Activated CD4-positive, alpha-beta T cell treated with anti-CD3 and anti-CD28 coated beads, Interleukin-2, amount 10 ng/mL, durations not matched to agents 7 days and 5 days (primary cell): ENCODE measurements around the gene GSDMA. TPM values are rescaled to one million over a fixed set of nuclear protein-coding genes. Genes with fewer than 3 reads are reported as not detected.
A peak's percentile ranks its signal among the peaks of the same experiment; 100 is the strongest.

ENCODE experiments used
- CTCF ChIA-PET: fragments of 350-600 bp; sonication (Branson Sonifier 250); formaldehyde crosslinking; loops from one replicate; lab custom pipeline; 2021; ENCODE audit warnings: antibody characterized with exemption; lab: Charles Lee
- POLR2A ChIA-PET: fragments of 350-600 bp; sonication (Branson Sonifier 250); formaldehyde crosslinking; loops from one replicate; lab custom pipeline; 2021; ENCODE audit warnings: antibody characterized with exemption; lab: Charles Lee
- DNase-seq: peaks from one replicate; pipeline ENCODE4 v3.0.0-alpha.2; 2020
- H3K27ac Mint-ChIP-seq: one replicate; pipeline ENCODE4 v1.8.0; 2021; ENCODE audit warnings: mild to moderate bottlenecking, moderate library complexity, mixed read lengths
- H3K27me3 Mint-ChIP-seq: one replicate; pipeline ENCODE4 v1.8.0; 2021; ENCODE audit warnings: mixed read lengths
- H3K36me3 Mint-ChIP-seq: one replicate; pipeline ENCODE4 v1.8.0; 2021; ENCODE audit warnings: low read depth, mixed read lengths
- H3K4me1 Mint-ChIP-seq: one replicate; pipeline ENCODE4 v1.8.0; 2021; ENCODE audit warnings: mixed read lengths
- H3K4me3 Mint-ChIP-seq: one replicate; pipeline ENCODE4 v1.8.0; 2021; ENCODE audit warnings: mild to moderate bottlenecking, moderate library complexity, mixed read lengths
- H3K9me3 Mint-ChIP-seq: one replicate; pipeline ENCODE4 v1.8.0; 2021; ENCODE audit warnings: mixed read lengths
- microRNA-seq: library from miRNA; unstranded; fragments of <30 nt; microRNA quantifications from one replicate; pipeline ENCODE4 v1.2.0, GENCODE V29; 2021; ENCODE audit warnings: borderline microRNAs expressed, borderline replicate concordance
- total RNA-seq, 2 experiments: library from RNA; stranded (reverse); gene quantifications; one replicate each; pipeline ENCODE4 v1.2.3, GENCODE V29; 2021

The GSDMA gene
- total RNA-seq, 2 experiments from 2014 or later, result 0.89 to 1.5 TPM

DNA sequence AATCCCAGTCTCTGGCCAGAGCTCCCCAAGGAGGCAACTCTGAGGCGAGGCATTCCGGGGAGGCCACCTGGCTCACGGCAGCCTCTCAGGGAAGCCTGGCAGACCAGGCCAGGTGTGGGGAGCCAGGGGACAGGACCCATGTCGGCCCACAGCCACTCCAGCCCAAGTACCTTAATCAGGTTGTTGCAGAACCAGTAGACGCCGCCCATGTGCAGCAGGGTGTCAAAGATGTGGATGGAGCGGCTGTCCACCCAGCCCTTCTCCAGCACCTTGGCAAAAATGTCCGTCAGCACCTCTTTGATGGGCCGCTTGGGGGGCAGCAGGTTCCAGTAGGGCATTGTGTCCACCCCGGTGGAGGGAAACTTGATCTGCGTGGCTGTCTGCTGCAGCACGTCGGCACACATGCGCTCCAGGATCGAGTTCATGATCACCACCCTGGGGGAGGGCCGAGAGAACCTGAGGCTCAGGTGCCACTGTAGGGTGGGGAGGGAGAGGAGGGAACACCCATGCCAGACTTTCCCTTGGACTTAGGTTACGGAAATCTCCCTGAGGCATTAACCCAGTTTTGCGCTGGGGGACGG, 60.2 kb downstream of the GSDMA start:
- Mint-ChIP-seq H3K27me3 (no peaks in the 10 kb centered on the region), H3K4me1 (peaks cover 25% of the 10 kb centered on the region), H3K9me3 (no peaks in the 10 kb centered on the region), H3K27ac (no peak overlapping the region), H3K36me3 (peaks cover 35% of the 10 kb centered on the region), H3K4me3 (no peak overlapping the region)
- POLR2A ChIA-PET, result no interaction called here
- CTCF ChIA-PET, result interaction anchor here (0.6 to 1.5 kb wide), 2 partner anchors 10 to 544 kb away, joined by 3 to 4 read pairs; no protein-coding TSS in a partner anchor
- DNase-seq, result no peak

DNA sequence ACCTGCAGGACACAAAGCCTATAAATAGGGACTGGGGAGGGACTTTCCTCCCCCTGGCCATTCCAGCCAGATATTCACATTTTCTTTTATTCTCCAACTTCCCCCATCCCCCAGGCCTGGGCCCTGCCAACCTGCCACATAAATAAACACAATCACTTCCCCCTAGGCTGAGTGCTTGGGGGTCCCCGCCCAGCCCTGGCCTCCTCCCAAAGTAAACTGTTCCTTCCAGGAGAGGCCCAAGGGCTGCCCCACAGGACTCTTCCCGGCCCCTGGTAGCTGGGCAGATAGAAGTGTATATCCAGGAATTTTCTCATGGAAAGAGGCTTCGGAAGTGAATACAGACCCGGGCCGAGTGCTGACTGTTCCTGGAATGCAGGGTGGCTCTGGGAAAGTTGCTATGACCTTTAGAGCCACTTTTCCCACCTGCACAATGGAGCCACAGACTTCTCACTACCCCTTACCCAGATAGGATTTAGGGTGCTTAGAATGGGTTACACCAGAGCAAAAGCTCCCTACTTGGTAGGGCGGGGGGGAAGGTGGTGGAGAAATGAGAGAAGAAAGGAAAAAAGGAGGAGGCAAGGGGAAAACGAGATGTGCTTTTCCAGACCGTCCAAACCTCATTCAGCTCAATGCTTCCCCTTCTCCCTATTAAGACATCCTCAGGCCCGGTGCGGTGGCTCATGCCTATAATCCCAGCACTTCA, 60.9 kb downstream of the GSDMA start:
- Mint-ChIP-seq H3K36me3 (peaks cover 39% of the 10 kb centered on the region), H3K27ac (no peak overlapping the region), H3K27me3 (no peaks in the 10 kb centered on the region), H3K4me3 (no peak overlapping the region), H3K4me1 (peaks cover 25% of the 10 kb centered on the region), H3K9me3 (no peaks in the 10 kb centered on the region)
- no peak for DNase-seq
- CTCF ChIA-PET, result no interaction called here
- POLR2A ChIA-PET, result no interaction called here

DNA sequence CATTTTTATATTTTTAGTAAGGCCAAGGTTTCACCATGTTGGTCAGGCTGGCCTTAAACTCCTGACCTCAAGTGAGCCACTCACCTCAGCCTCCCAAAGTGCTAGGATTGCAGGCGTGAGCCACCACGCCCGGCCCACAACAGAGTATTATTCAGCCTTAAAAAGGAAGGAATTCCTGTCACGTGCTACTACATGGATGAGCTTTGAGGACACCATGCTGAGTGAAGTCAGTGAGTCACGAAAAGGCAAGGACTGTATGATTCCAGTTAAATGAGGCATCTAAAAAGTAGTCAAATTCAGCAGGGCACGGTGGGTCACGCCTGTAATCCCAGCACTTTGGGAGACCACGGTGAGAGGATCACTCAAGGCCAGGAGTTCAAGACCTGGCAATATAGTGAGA, 62.1 kb downstream of the GSDMA start:
- H3K36me3 Mint-ChIP-seq, result peaks cover 46% of the 10 kb centered on the region

DNA sequence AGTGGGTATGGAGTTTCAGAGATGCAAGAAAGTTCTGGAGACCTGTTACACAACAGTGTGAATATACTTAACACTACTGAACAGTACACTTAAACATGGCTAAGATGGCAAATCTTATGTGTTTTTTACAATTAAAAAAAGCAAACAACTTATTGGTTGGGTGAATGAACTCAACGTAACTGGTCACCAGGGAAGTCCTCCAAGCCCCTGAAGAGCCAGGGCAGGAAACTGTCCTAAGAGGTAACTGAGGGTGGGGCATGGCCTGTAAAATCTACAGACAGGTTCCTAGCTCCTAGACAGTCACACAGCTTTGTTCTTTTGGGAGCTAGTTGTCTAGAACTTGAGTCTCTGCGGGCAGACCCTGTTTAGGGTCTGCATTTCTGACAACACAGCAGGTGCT, 62.8 kb downstream of the GSDMA start:
- POLR2A ChIA-PET, result no interaction called here

More for the DNA sequence above, 62.1 kb downstream of the GSDMA start:
- peak overlapping the region; percentile 51 for H3K27ac Mint-ChIP-seq
- H3K4me3 Mint-ChIP-seq, result no peak overlapping the region
- no peak for DNase-seq
- H3K27me3 Mint-ChIP-seq, result no peaks in the 10 kb centered on the region
- peaks cover 25% of the 10 kb centered on the region for H3K4me1 Mint-ChIP-seq
- ChIA-PET CTCF (interaction anchor here (1.1 to 1.9 kb wide), 3 partner anchors 17 to 88 kb away, joined by 3 to 7 read pairs (median 4); no protein-coding TSS in a partner anchor), POLR2A (no interaction called here)
- H3K9me3 Mint-ChIP-seq, result no peaks in the 10 kb centered on the region

DNA sequence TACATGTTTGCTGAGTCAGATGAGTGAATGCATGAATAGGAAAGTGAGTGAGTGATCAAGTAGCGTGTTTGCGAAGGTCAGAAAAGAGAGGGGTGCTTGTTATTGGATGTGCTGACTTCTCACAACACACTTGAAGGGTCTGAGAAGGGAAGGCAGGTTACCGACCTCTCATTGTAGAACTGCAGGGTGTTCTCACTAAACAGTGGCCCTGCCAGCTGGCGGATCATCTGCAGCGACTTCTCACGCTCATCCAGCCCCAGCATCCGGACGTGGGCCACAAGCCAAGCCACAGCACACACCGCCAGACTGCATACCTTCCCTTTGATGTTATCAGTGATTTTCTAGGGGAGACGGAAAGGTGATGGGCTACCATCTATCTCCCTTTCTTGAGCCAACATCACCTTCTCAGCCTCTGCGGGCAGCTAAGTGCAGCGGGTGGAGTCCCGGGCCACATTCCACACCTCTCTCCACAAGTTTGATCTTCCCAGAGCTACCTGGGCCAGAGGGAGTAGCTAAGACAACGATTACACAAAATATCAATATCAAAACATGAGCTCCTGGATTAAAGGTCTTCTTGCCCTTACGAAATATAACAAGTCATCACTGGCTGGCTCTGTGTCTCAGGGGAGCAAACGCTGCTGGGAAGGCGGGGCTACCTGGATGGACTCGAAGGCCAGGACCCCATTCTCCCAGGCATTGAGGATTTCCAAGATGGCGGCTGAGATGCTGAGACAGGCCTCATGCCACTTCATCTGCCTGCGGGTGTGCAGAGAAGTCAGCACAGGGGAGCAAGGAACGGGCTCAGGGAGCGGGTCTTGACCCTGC, 63.4 kb downstream of the GSDMA start:
- CTCF ChIA-PET, result interaction anchor here (0.5 to 2.6 kb wide), 15 partner anchors 9 to 482 kb away, joined by 3 to 13 read pairs (median 5); partner anchors contain the start of genes CSF3 and MED24
- no peaks in the 10 kb centered on the region for H3K9me3 Mint-ChIP-seq
- H3K27me3 Mint-ChIP-seq, result no peaks in the 10 kb centered on the region
- peaks cover 25% of the 10 kb centered on the region for H3K4me1 Mint-ChIP-seq
- peak overlapping the region; percentile 51 for H3K27ac Mint-ChIP-seq
- POLR2A ChIA-PET, result no interaction called here
- peaks cover 47% of the 10 kb centered on the region for H3K36me3 Mint-ChIP-seq
- DNase-seq, result peak; percentile 65
- H3K4me3 Mint-ChIP-seq, result peak overlapping the region; percentile 31

More for the DNA sequence above, 62.8 kb downstream of the GSDMA start:
- Mint-ChIP-seq H3K36me3 (peaks cover 43% of the 10 kb centered on the region), H3K27me3 (no peaks in the 10 kb centered on the region), H3K4me3 (peak overlapping the region; percentile 31), H3K4me1 (peaks cover 25% of the 10 kb centered on the region), H3K27ac (peak overlapping the region; percentile 51), H3K9me3 (no peaks in the 10 kb centered on the region)
- CTCF ChIA-PET, result interaction anchor here (0.6 to 2.6 kb wide), 7 partner anchors 9 to 143 kb away, joined by 3 to 13 read pairs (median 5); partner anchors contain the start of genes CSF3 and MED24
- DNase-seq, result no peak

DNA sequence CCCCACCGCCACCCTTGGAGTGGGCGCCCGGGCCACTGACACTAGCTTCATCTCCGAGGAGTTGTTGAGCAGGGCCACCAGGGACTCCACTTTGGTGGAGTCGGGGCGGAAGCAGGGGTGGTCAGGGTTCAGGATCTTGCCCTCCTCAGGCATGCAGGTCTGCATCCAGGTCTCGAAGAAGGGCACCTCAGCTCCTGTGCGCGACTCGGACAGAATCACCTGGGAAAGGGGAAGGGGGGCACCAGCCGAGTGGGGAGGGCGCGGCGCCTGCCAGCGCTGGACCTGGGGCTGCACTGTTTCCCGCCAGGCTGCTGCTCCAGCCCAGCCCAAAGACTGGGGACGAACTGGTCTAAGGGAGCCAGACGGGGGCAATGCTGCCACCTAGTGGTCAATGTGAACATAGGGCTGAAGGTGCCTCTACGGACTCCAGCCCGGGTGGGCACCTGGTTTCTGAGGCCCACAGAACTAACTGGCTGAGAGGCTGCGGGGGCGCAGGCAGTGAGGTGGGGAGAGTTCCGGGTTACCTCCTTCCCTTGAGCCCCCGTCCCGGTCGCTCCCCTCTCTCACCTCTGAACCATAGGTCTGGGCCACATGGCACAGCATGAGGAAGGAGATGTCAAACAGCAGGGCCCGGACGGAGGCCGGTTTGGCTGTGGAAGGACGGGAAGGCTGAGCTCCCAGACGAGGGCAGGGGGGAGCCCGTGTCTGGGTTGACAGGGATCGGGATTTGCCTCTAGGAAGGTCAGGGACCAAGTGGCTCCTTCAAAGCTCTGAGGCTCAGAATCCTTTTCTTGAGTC, 64.2 kb downstream of the GSDMA start:
- peak; percentile 84 for DNase-seq
- ChIA-PET POLR2A (no interaction called here), CTCF (interaction anchor here (0.5 to 2.6 kb wide), 19 partner anchors 8 to 483 kb away, joined by 3 to 13 read pairs (median 4); partner anchors contain the start of genes CSF3, GSDMA and MED24)
- H3K4me3 Mint-ChIP-seq, result no peak overlapping the region
- H3K27me3 Mint-ChIP-seq, result no peaks in the 10 kb centered on the region
- H3K9me3 Mint-ChIP-seq, result no peaks in the 10 kb centered on the region
- peaks cover 23% of the 10 kb centered on the region for H3K4me1 Mint-ChIP-seq
- peak overlapping the region; percentile 57 for H3K27ac Mint-ChIP-seq
- H3K36me3 Mint-ChIP-seq, result peaks cover 45% of the 10 kb centered on the region

Small RNAs within 50 kb of the gene (microRNA-seq; reads per million reads assigned to microRNA genes)
- not detected for gene MIR6884

Other genes starting within 250 kb of the GSDMA start
- 10 to 100 TPM; 49.7 to 50.2 TPM for gene MIEN1, start 232.5 kb upstream of the GSDMA start, total RNA-seq
- gene GRB7, start 225.1 kb upstream of the GSDMA start, total RNA-seq, result under 1 TPM; 0.69 to 0.81 TPM
- gene IKZF3, start 98.7 kb upstream of the GSDMA start, total RNA-seq, result 10 to 100 TPM; 33.1 to 39.8 TPM
- gene ZPBP2, start 94.8 kb upstream of the GSDMA start, total RNA-seq, result not detected
- gene GSDMB, start 44.4 kb upstream of the GSDMA start, total RNA-seq, result 10 to 100 TPM; 55.4 to 63.1 TPM
- gene ORMDL3, start 35.4 kb upstream of the GSDMA start, total RNA-seq, result 100 to 1,000 TPM; 152 TPM
- gene LRRC3C, start 35.3 kb upstream of the GSDMA start, total RNA-seq, result not detected
- 10 to 100 TPM; 88.4 to 94.9 TPM for gene PSMD3, start 17.8 kb downstream of the GSDMA start, total RNA-seq
- not detected for gene CSF3, start 52.4 kb downstream of the GSDMA start, total RNA-seq
- gene MED24, start 91.4 kb downstream of the GSDMA start, total RNA-seq, result 100 to 1,000 TPM in 1 of 2 experiments, 10 to 100 TPM in 1; 92.1 to 102 TPM
- 1 to 10 TPM; 8.6 to 9.1 TPM for gene THRA, start 100.0 kb downstream of the GSDMA start, total RNA-seq
- gene NR1D1, start 137.6 kb downstream of the GSDMA start, total RNA-seq, result 1 to 10 TPM; 5.5 to 5.8 TPM
- 10 to 100 TPM; 95.4 to 97.1 TPM for gene MSL1, start 159.0 kb downstream of the GSDMA start, total RNA-seq
- gene CASC3, start 177.5 kb downstream of the GSDMA start, total RNA-seq, result 10 to 100 TPM; 84.8 to 89.2 TPM
- 1 to 10 TPM; 4.0 to 5.1 TPM for gene RAPGEFL1, start 214.5 kb downstream of the GSDMA start, total RNA-seq